ENCODE measurements around the gene FAM89A.
"Not testable (repeated sequence)": the region's sequence is repeated elsewhere in the genome, so short reads cannot be mapped to it uniquely, and the experiment has no call there.

Gene FAM89A

DNA sequence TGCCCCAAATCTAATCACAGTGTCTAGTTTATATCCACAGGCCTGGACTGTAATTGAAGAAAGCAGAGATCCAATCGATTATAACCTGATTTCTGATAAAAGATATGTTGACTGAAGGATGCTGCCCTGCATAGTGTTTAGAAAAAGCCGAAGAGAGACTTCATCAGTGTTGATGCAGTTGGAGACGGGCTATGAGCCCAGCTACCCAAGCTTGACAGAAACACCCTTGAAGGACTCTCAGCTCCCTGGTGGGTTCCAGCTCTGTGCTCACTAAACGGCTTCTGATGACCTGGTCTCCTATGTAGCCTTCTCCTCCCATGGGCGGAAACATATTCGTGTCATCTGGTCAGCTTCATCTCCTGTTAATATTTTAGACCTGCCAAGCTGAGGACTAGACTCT is 10.2 kb downstream of the FAM89A start:
- H3K9me2 ChIP-seq (replicated peaks; ENCODE audit: low read depth, low read length) = no peaks in the 10 kb centered on the region
- H3K4me3 ChIP-seq (ENCODE audit: low read length, poor library complexity, severe bottlenecking) = no peak overlapping the region
- H2AFZ ChIP-seq (ENCODE audit: low read length) = no peak overlapping the region
- H3K4me1 ChIP-seq (ENCODE audit: insufficient read depth, low read length, poor library complexity, severe bottlenecking) = peaks cover 10% of the 10 kb centered on the region
- H3K79me2 ChIP-seq (ENCODE audit: insufficient read depth, low read length) = no peaks in the 10 kb centered on the region
- no peaks in the 10 kb centered on the region for H3K9me3 ChIP-seq (ENCODE audit: insufficient read depth, low read depth, low read length)
- no peaks in the 10 kb centered on the region for H3K27me3 ChIP-seq (ENCODE audit: insufficient read depth, low read length, poor library complexity, severe bottlenecking)
- H3K36me3 ChIP-seq (ENCODE audit: insufficient read depth, low read length) = no peaks in the 10 kb centered on the region
- no peaks in the 10 kb centered on the region for H4K20me1 ChIP-seq (ENCODE audit: insufficient read depth, low read length, poor library complexity, severe bottlenecking)
- no peaks in the 10 kb centered on the region for H3F3A ChIP-seq (ENCODE audit: low read depth)
- TF ChIP-seq, protein P1, sequence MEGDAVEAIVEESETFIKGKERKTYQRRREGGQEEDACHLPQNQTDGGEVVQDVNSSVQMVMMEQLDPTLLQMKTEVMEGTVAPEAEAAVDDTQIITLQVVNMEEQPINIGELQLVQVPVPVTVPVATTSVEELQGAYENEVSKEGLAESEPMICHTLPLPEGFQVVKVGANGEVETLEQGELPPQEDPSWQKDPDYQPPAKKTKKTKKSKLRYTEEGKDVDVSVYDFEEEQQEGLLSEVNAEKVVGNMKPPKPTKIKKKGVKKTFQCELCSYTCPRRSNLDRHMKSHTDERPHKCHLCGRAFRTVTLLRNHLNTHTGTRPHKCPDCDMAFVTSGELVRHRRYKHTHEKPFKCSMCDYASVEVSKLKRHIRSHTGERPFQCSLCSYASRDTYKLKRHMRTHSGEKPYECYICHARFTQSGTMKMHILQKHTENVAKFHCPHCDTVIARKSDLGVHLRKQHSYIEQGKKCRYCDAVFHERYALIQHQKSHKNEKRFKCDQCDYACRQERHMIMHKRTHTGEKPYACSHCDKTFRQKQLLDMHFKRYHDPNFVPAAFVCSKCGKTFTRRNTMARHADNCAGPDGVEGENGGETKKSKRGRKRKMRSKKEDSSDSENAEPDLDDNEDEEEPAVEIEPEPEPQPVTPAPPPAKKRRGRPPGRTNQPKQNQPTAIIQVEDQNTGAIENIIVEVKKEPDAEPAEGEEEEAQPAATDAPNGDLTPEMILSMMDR (conservative IDR thresholded peaks at IDR 0.05; ENCODE audit: low read length) = no peak
- no peak for TF ChIP-seq EZH2phosphoT487 (IDR thresholded peaks at IDR 0.05; ENCODE audit: borderline replicate concordance)
- H3K9ac ChIP-seq (ENCODE audit: low read depth, low read length, poor library complexity, severe bottlenecking) = no peak overlapping the region
- H3K4me2 ChIP-seq (ENCODE audit: low read depth, low read length, poor library complexity, severe bottlenecking) = no peak overlapping the region

DNA sequence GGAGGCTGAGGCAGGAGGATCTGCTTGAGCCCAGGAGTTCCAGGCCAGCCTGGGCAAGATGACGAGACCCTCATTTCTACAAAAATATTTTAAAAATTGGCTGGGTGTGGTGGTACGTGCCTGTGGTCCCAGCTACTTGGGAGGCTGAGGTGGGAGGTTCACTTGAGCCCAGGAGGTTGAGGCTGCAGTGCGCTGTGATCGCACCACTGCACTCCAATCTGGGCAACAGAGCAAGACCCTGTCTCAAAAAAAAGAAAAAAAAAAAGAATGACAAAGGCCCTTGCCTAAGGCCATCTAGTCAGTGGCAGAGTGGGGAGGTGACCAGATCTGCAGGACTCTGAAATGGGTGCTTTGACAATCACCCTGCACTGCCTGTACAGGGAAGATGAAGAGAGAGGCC is 10.8 kb downstream of the FAM89A start:
- not testable (repeated sequence) for H3K9me3 ChIP-seq (ENCODE audit: insufficient read depth, low read depth, low read length); H4K20me1 ChIP-seq (ENCODE audit: insufficient read depth, low read length, poor library complexity, severe bottlenecking); H3K9ac ChIP-seq (ENCODE audit: low read depth, low read length, poor library complexity, severe bottlenecking); H3K4me3 ChIP-seq (ENCODE audit: low read length, poor library complexity, severe bottlenecking); H3K4me1 ChIP-seq (ENCODE audit: insufficient read depth, low read length, poor library complexity, severe bottlenecking); H3K27me3 ChIP-seq (ENCODE audit: insufficient read depth, low read length, poor library complexity, severe bottlenecking); H3K79me2 ChIP-seq (ENCODE audit: insufficient read depth, low read length); H3K9me2 ChIP-seq (replicated peaks; ENCODE audit: low read depth, low read length); H3K36me3 ChIP-seq (ENCODE audit: insufficient read depth, low read length); H3F3A ChIP-seq (ENCODE audit: low read depth); H3K4me2 ChIP-seq (ENCODE audit: low read depth, low read length, poor library complexity, severe bottlenecking); H2AFZ ChIP-seq (ENCODE audit: low read length)

DNA sequence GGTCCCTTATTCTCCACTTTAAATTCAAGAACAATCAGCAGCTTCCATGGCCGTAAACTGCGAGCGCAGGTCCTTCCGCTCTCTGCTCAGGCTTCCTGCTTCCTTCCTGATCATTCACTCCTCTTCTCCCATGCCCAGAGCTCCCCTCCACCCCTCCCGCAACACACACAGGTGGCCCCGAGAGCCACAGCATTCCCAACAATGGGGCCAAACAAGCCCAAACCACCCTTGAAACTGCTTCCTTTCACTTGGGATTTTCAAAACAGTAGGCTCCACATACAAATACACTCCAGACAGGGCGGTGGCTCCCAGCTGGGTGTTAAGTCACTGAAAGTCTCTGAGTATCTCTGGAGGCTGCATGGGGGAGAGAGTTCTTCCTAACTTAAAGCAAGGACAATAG is 11.4 kb downstream of the FAM89A start:
- H3K4me3 ChIP-seq (ENCODE audit: low read length, poor library complexity, severe bottlenecking) = no peak overlapping the region
- H3K4me1 ChIP-seq (ENCODE audit: insufficient read depth, low read length, poor library complexity, severe bottlenecking) = peaks cover 10% of the 10 kb centered on the region

DNA sequence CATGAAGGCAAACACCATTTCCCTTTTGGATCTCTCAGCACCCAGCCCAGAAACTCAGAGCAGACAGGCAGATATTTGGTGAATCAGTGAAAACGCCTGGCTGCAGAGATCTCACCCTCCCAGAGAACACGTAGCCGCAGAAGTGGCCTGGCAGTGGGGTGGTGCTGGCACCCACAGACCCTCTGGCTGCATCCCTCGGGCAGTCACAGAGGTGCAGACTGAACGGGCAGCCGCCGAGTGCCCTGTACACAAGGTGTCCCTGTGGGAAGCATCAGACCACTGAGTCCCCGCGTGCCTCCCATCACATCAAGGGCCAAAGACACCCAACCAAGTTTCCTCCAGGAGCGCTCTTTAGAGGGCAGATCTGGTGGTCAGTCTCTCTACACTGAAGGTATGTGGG is 12.1 kb downstream of the FAM89A start:
- Histone ChIP-seq H3F3A (ENCODE audit: low read depth) (no peaks in the 10 kb centered on the region), H3K4me2 (ENCODE audit: low read depth, low read length, poor library complexity, severe bottlenecking) (no peak overlapping the region), H3K9me2 (replicated peaks; ENCODE audit: low read depth, low read length) (no peaks in the 10 kb centered on the region), H3K9ac (ENCODE audit: low read depth, low read length, poor library complexity, severe bottlenecking) (no peak overlapping the region), H3K79me2 (ENCODE audit: insufficient read depth, low read length) (no peaks in the 10 kb centered on the region), H3K27me3 (ENCODE audit: insufficient read depth, low read length, poor library complexity, severe bottlenecking) (no peaks in the 10 kb centered on the region), H3K4me1 (ENCODE audit: insufficient read depth, low read length, poor library complexity, severe bottlenecking) (peaks cover 3% of the 10 kb centered on the region), H3K9me3 (ENCODE audit: insufficient read depth, low read depth, low read length) (no peaks in the 10 kb centered on the region), H4K20me1 (ENCODE audit: insufficient read depth, low read length, poor library complexity, severe bottlenecking) (no peaks in the 10 kb centered on the region), H3K4me3 (ENCODE audit: low read length, poor library complexity, severe bottlenecking) (no peak overlapping the region), H3K36me3 (ENCODE audit: insufficient read depth, low read length) (no peaks in the 10 kb centered on the region), H2AFZ (ENCODE audit: low read length) (no peak overlapping the region)
- no peak for TF ChIP-seq EZH2phosphoT487 (IDR thresholded peaks at IDR 0.05; ENCODE audit: borderline replicate concordance)
- TF ChIP-seq, protein P1 (conservative IDR thresholded peaks at IDR 0.05; ENCODE audit: low read length) = no peak

More for the DNA sequence above, 11.4 kb downstream of the FAM89A start:
- no peaks in the 10 kb centered on the region for H3K27me3 ChIP-seq (ENCODE audit: insufficient read depth, low read length, poor library complexity, severe bottlenecking)
- no peaks in the 10 kb centered on the region for H3K9me2 ChIP-seq (replicated peaks; ENCODE audit: low read depth, low read length)
- no peaks in the 10 kb centered on the region for H4K20me1 ChIP-seq (ENCODE audit: insufficient read depth, low read length, poor library complexity, severe bottlenecking)
- no peak overlapping the region for H3K4me2 ChIP-seq (ENCODE audit: low read depth, low read length, poor library complexity, severe bottlenecking)
- TF ChIP-seq, protein P1 (conservative IDR thresholded peaks at IDR 0.05; ENCODE audit: low read length) = no peak
- no peak for TF ChIP-seq EZH2phosphoT487 (IDR thresholded peaks at IDR 0.05; ENCODE audit: borderline replicate concordance)
- no peaks in the 10 kb centered on the region for H3K9me3 ChIP-seq (ENCODE audit: insufficient read depth, low read depth, low read length)
- no peaks in the 10 kb centered on the region for H3K79me2 ChIP-seq (ENCODE audit: insufficient read depth, low read length)
- H3F3A ChIP-seq (ENCODE audit: low read depth) = no peaks in the 10 kb centered on the region
- H2AFZ ChIP-seq (ENCODE audit: low read length) = no peak overlapping the region
- H3K9ac ChIP-seq (ENCODE audit: low read depth, low read length, poor library complexity, severe bottlenecking) = no peak overlapping the region
- H3K36me3 ChIP-seq (ENCODE audit: insufficient read depth, low read length) = no peaks in the 10 kb centered on the region
